RWPE2 (cell line): ENCODE measurements around the gene ARAP2.

ENCODE experiments used
- ATAC-seq: fragments of 200-7000 bp; cut with Tn5 transposase; 3 replicates; pipeline ENCODE4 v1.9.1; 2021; ENCODE audit warnings: low read depth
- DNase-seq: peaks from one replicate; pipeline ENCODE4 v3.0.0-alpha.2; 2020; ENCODE audit warnings: low spot score
- H3K27ac ChIP-seq: fragments of 450-650 bp; 2 replicates; pipeline ENCODE4 v1.5.1; 2017; ENCODE audit warnings: mild to moderate bottlenecking; ENCODE audit not compliant: poor library complexity, severe bottlenecking
- H3K27me3 ChIP-seq: fragments of 250-450 bp; sonication (Bioruptor Pico); 2 replicates; pipeline ENCODE4 v1.5.1; 2021; ENCODE audit warnings: mild to moderate bottlenecking, moderate library complexity; ENCODE audit not compliant: insufficient read depth, poor library complexity, severe bottlenecking
- H3K36me3 ChIP-seq: fragments of 250-450 bp; sonication (Bioruptor Pico); 2 replicates; pipeline ENCODE4 v1.5.1; 2020; ENCODE audit warnings: low read depth, mild to moderate bottlenecking, moderate library complexity
- H3K4me1 ChIP-seq: fragments of 250-450 bp; sonication (Bioruptor Pico); 2 replicates; pipeline ENCODE4 v1.5.1; 2021; ENCODE audit warnings: mild to moderate bottlenecking, moderate library complexity; ENCODE audit not compliant: insufficient read depth, poor library complexity, severe bottlenecking
- H3K4me3 ChIP-seq: fragments of 250-450 bp; sonication (Bioruptor Pico); 2 replicates; pipeline ENCODE4 v1.5.1; 2021; ENCODE audit warnings: mild to moderate bottlenecking, moderate library complexity; ENCODE audit not compliant: severe bottlenecking
- H3K9me3 ChIP-seq: fragments of 250-450 bp; sonication (Bioruptor Pico); 2 replicates; pipeline ENCODE4 v1.5.1; 2021; ENCODE audit warnings: mild to moderate bottlenecking, moderate library complexity; ENCODE audit not compliant: severe bottlenecking
- CTCF ChIP-seq: fragments of 450-650 bp; IDR thresholded peaks from one replicate; pipeline ENCODE4 v1.5.1; 2017; ENCODE audit warnings: mild to moderate bottlenecking, moderate library complexity; ENCODE audit not compliant: poor library complexity, severe bottlenecking

ARAP2 gene

GRCh38 chr4:36046026-36046425 is 198.3 kb downstream of the ARAP2 start:
- Histone ChIP-seq H3K4me1 (no peaks in the 10 kb centered on the region), H3K27me3 (no peaks in the 10 kb centered on the region), H3K36me3 (no peaks in the 10 kb centered on the region), H3K9me3 (no peaks in the 10 kb centered on the region), H3K4me3 (no peak overlapping the region), H3K27ac (no peak overlapping the region)
- ATAC-seq = no peak
- no peak for TF ChIP-seq CTCF
- DNase-seq = no peak

GRCh38 chr4:36043901-36044300 is 200.4 kb downstream of the ARAP2 start:
- Histone ChIP-seq H3K9me3 (no peaks in the 10 kb centered on the region), H3K27ac (no peak overlapping the region), H3K27me3 (no peaks in the 10 kb centered on the region), H3K36me3 (no peaks in the 10 kb centered on the region), H3K4me3 (no peak overlapping the region), H3K4me1 (no peaks in the 10 kb centered on the region)
- ATAC-seq = no peak
- DNase-seq = no peak
- no peak for TF ChIP-seq CTCF

- no peak for TF ChIP-seq CTCF
Observed at GRCh38 chr4:36043241-36043640, 201.1 kb downstream of the ARAP2 start.

GRCh38 chr4:36042122-36042970 is 202.0 kb downstream of the ARAP2 start:
- Histone ChIP-seq H3K27ac (no peak overlapping the region), H3K4me1 (no peaks in the 10 kb centered on the region), H3K9me3 (no peaks in the 10 kb centered on the region), H3K4me3 (no peak overlapping the region), H3K27me3 (no peaks in the 10 kb centered on the region), H3K36me3 (no peaks in the 10 kb centered on the region)
- DNase-seq (no peak), ATAC-seq (no peak)
- TF ChIP-seq CTCF = no peak

More at GRCh38 chr4:36043241-36043640, 201.1 kb downstream of the ARAP2 start:
- DNase-seq (no peak), ATAC-seq (no peak)
- Histone ChIP-seq H3K9me3 (no peaks in the 10 kb centered on the region), H3K27ac (no peak overlapping the region), H3K4me3 (no peak overlapping the region), H3K27me3 (no peaks in the 10 kb centered on the region), H3K4me1 (no peaks in the 10 kb centered on the region), H3K36me3 (no peaks in the 10 kb centered on the region)

- no peaks in the 10 kb centered on the region for H3K36me3 ChIP-seq
- no peaks in the 10 kb centered on the region for H3K27me3 ChIP-seq
- no peak for TF ChIP-seq CTCF
- H3K4me1 ChIP-seq = no peaks in the 10 kb centered on the region
- ATAC-seq (no peak), DNase-seq (no peak)
- no peak overlapping the region for H3K4me3 ChIP-seq
- H3K27ac ChIP-seq = no peak overlapping the region
- H3K9me3 ChIP-seq = no peaks in the 10 kb centered on the region
Observed at GRCh38 chr4:36041340-36041739, 203.0 kb downstream of the ARAP2 start.
